ENCODE measurements around the gene CLTB.

CLTB gene

DNA sequence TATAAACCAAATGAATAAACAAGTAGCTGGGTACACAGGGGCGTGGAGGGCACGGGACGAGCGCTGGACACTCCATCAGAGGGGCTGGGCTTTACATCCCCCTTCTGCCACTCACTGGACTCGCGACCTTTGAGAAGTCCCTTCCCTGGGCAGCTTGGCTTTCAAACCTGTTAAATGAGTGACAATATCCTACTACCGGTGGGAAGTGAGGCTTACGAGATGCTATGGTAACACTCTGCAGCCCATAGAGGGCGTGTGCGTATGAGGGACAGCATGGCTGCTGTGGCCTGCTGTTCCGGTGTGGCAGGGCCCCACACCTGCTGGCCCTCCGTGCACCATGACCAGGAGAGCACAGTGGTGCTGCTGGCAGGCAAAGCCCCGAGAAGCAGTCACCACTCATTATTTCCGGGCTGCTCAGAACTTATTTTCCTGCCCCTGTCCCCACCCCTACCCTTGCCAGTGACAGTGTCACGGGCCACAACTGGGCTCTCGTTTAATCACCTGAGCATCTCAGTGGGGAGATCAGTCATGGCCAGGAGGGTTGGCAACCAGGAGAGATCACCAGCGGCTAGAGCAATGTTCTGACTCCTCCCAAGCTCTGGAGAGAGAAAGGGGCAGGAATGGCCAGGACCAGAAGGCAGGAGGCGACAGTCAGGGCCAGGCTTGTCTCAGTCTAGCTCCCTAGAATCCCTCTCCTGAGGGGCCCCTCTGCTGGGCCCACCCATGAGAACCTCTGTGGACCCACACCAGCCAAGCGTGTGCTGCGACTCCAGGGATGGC, 10.5 kb downstream of the CLTB start:
- TF ChIP-seq, protein P1, sequence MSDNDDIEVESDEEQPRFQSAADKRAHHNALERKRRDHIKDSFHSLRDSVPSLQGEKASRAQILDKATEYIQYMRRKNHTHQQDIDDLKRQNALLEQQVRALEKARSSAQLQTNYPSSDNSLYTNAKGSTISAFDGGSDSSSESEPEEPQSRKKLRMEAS (IDR thresholded peaks at IDR 0.05; ENCODE audit: low read depth, low read length), result no peak
- TF ChIP-seq POLR2A (IDR thresholded peaks at IDR 0.05; ENCODE audit: extremely low read depth, insufficient read length), result no peak
- no peak for TF ChIP-seq MYC (IDR thresholded peaks at IDR 0.05; ENCODE audit: low read depth, low read length)
- TF ChIP-seq, protein P2, sequence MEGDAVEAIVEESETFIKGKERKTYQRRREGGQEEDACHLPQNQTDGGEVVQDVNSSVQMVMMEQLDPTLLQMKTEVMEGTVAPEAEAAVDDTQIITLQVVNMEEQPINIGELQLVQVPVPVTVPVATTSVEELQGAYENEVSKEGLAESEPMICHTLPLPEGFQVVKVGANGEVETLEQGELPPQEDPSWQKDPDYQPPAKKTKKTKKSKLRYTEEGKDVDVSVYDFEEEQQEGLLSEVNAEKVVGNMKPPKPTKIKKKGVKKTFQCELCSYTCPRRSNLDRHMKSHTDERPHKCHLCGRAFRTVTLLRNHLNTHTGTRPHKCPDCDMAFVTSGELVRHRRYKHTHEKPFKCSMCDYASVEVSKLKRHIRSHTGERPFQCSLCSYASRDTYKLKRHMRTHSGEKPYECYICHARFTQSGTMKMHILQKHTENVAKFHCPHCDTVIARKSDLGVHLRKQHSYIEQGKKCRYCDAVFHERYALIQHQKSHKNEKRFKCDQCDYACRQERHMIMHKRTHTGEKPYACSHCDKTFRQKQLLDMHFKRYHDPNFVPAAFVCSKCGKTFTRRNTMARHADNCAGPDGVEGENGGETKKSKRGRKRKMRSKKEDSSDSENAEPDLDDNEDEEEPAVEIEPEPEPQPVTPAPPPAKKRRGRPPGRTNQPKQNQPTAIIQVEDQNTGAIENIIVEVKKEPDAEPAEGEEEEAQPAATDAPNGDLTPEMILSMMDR (IDR thresholded peaks at IDR 0.05; ENCODE audit: low read depth, low read length), result peak; percentile 20
- H3K4me3 ChIP-seq (ENCODE audit: low read depth, low read length), result no peak overlapping the region
- DNase-seq (ENCODE audit: low read depth), result no peak

DNA sequence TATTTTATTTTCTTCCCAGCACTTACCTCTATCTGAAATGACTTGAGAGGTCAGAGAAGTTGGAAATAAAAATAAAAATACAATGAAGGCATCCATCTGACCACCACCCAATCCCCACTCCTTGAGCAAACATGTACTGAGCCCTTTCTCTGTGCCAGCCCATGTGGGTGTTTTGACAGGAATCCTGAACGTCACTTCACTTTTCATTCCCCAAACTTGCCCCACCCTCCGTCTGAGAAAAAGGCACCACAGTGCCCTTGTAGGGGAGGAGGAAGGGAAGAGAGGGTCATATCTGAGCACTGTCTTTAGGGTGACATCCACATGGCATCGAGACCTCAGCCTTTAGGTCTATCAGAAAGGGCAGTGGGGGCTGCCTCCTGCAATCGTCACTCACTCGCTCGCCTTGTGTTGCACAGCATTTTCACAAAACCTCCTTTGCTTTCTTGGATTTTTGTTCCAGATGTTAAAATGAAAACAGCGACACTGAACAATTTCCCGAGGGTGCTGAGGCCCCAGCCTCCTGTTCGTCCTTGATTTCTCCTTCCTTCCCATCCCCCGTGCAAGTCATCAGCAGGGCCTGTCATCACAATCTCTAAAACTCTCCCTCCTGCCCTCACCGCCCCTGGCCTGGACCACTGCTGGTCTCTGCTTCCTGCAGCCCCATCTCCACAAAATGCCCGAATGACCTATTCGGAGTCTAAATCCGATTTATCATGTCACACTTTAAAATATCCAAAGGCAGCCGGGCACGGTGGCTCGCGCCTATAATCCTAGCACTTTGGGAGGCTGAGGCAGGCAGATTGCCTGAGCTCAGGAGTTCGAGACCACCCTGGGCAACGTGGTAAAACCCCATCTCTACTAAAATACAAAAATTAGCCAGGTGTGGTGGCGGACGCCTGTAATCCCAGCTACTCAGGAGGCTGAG, 14.8 kb downstream of the CLTB start:
- DNase-seq (ENCODE audit: low read depth), result no peak
- no peak overlapping the region for H3K4me3 ChIP-seq (ENCODE audit: low read depth, low read length)
- TF ChIP-seq, protein P2 (IDR thresholded peaks at IDR 0.05; ENCODE audit: low read depth, low read length), result no peak
- TF ChIP-seq POLR2A (IDR thresholded peaks at IDR 0.05; ENCODE audit: extremely low read depth, insufficient read length) (no peak), MYC (IDR thresholded peaks at IDR 0.05; ENCODE audit: low read depth, low read length) (no peak)
- TF ChIP-seq, protein P1 (IDR thresholded peaks at IDR 0.05; ENCODE audit: low read depth, low read length), result no peak

DNA sequence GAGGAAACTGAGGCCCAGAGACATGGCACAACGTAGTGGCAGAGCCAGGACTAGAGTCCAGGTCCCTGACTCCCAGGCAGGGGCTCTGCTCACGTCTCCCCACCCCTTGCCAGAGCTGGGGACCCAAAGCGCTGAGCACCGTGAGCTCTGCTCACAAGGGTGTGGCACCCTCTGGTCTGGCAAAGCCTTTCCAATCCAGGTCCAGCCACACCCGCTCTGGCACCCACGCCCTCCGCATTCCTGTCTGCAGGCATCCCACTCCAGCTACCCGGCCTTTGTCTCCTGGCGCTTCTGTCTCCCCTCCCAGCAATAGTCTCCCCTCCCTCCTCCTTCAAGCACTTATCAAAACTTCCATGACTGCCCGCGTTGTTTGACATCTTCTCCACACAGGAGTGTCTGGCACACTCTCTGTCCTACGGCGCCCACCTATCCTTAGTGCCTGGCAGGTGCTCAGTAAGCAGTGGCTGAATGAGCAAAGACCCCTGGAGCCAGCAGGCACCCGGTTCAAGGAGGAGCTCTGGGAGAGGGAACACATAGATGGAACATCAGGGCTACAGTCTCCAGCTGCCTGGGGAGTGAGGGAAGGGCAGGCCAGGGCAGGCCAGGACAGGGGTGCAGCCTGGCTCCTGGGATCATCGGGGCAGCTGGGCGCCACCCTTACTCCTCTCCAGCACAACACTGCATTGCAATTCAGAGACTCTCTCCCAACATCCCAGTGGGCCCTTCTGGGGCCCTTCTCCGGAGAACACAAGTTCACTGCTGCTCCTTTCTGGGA, 15.8 kb downstream of the CLTB start:
- TF ChIP-seq, protein P2 (IDR thresholded peaks at IDR 0.05; ENCODE audit: low read depth, low read length), result no peak
- TF ChIP-seq MYC (IDR thresholded peaks at IDR 0.05; ENCODE audit: low read depth, low read length) (no peak), POLR2A (IDR thresholded peaks at IDR 0.05; ENCODE audit: extremely low read depth, insufficient read length) (no peak)
- TF ChIP-seq, protein P1 (IDR thresholded peaks at IDR 0.05; ENCODE audit: low read depth, low read length), result no peak
- no peak overlapping the region for H3K4me3 ChIP-seq (ENCODE audit: low read depth, low read length)
- no peak for DNase-seq (ENCODE audit: low read depth)

DNA sequence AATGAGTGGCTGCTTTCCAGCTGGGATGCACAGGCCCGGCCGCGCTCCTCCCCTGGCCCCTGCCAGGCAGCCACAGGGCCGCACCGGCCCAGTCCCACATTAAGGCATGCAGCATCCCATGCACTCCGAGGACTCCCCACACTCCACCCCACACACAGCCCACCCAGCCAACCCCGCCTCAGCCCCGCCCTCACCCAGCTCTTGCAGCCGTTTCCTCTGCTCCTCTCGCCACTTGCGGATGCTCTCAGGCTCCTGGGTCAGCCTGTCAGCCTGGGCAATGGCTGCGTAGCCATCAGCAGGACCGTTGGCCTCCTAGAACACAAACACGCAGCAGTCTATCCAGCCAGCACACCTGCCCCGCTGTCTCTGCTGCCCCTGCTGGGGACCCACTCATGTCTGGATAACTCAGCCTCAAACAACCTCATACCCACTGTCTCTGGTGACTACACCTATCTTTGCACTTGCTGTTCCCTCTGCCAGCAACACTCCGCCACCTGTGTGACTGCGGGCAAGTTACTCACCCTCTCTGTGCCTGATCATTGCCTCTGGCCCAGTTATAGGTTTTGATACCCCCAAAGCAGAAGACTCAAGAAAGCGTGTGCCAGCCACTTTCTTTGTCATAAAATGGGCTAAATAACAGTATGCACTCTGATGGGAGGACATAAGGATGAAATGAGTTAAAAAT, 18.5 kb downstream of the CLTB start:
- TF ChIP-seq POLR2A (IDR thresholded peaks at IDR 0.05; ENCODE audit: extremely low read depth, insufficient read length) (no peak), MYC (IDR thresholded peaks at IDR 0.05; ENCODE audit: low read depth, low read length) (no peak)
- TF ChIP-seq, protein P2 (IDR thresholded peaks at IDR 0.05; ENCODE audit: low read depth, low read length), result no peak
- TF ChIP-seq, protein P1 (IDR thresholded peaks at IDR 0.05; ENCODE audit: low read depth, low read length), result no peak
- no peak overlapping the region for H3K4me3 ChIP-seq (ENCODE audit: low read depth, low read length)
- no peak for DNase-seq (ENCODE audit: low read depth)

DNA sequence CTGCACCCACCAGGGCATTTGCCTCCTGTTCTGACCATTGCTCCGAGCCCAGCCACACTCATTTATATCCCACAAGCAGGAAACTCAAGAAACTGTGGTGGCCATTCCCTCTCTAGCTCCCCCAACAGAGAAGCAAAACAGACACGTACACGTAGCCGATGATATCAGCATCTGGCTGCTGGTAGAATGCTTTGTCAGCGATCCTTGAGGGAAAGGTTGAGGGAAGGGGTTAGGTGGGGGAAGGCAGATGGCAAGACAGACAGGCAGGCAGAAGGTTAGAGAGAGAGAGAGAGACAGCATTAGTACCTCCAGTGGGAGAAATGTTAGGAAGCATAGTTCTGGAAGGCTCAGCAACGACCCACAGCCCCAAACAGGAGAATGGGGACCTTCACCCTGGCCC, 20.0 kb downstream of the CLTB start:
- TF ChIP-seq, protein P2 (IDR thresholded peaks at IDR 0.05; ENCODE audit: low read depth, low read length), result no peak
- TF ChIP-seq MYC (IDR thresholded peaks at IDR 0.05; ENCODE audit: low read depth, low read length) (no peak), POLR2A (IDR thresholded peaks at IDR 0.05; ENCODE audit: extremely low read depth, insufficient read length) (no peak)
- TF ChIP-seq, protein P1 (IDR thresholded peaks at IDR 0.05; ENCODE audit: low read depth, low read length), result no peak
- DNase-seq (ENCODE audit: low read depth), result no peak
- no peak overlapping the region for H3K4me3 ChIP-seq (ENCODE audit: low read depth, low read length)

Data from NB4 (cell line).